Adrenal gland (tissue), 5 donors: ENCODE data around the gene UNC5C.

Experiments
- POLR2A ChIP-seq, 2 donors: fragments of 450-650 bp; IDR thresholded peaks; one replicate each; pipeline ENCODE4 v1.6.1; 2017; ENCODE audit warnings: antibody characterized with exemption in 2 of 2, mild to moderate bottlenecking in 2 of 2, moderate library complexity in 1 of 2
- TF ChIP-seq, protein P1 (sequence below), 6 experiments: fragments of 450-650 bp in 4 of 6; fragments of 200-600 bp in 2 of 6; sonication (generic) in 1 of 6; IDR thresholded peaks; 1 replicate in 5 of 6; 2 replicates in 1 of 6; pipeline versions ENCODE4 v1.5.1 to v1.8.0; 2016 to 2021; ENCODE audit warnings: antibody characterized with exemption in 6 of 6, mild to moderate bottlenecking in 2 of 6, moderate library complexity in 1 of 6
- donor health status: DM: no; HTN: no; CAD: no.

DNA sequence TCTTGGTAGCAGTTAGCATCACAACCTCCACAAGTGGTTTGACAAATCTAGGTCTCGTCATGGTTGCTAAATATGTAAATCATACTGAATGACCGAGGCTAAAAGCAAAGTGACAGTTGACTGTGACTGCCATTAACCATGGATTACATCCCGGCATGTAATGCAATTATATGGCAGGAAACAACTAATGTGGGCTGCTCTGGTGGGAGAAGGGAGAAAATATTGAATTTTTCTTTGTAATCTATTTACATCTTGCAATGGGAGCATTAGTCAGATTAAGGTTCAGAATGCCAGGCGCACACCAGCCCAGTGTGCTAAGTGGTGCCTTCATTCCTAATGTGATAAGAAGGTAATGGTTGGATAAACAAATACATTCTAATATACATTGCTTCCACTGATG, 35.8 kb downstream of the UNC5C start:
- no peak for TF ChIP-seq POLR2A (IDR thresholded peaks at IDR 0.05)
- TF ChIP-seq, protein P1, sequence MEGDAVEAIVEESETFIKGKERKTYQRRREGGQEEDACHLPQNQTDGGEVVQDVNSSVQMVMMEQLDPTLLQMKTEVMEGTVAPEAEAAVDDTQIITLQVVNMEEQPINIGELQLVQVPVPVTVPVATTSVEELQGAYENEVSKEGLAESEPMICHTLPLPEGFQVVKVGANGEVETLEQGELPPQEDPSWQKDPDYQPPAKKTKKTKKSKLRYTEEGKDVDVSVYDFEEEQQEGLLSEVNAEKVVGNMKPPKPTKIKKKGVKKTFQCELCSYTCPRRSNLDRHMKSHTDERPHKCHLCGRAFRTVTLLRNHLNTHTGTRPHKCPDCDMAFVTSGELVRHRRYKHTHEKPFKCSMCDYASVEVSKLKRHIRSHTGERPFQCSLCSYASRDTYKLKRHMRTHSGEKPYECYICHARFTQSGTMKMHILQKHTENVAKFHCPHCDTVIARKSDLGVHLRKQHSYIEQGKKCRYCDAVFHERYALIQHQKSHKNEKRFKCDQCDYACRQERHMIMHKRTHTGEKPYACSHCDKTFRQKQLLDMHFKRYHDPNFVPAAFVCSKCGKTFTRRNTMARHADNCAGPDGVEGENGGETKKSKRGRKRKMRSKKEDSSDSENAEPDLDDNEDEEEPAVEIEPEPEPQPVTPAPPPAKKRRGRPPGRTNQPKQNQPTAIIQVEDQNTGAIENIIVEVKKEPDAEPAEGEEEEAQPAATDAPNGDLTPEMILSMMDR (IDR thresholded peaks at IDR 0.05) = no peak
